Measurements from ENCODE around the gene FUT3.

The FUT3 gene

GRCh38 chr19:5832061-5832460 lies 19.2 kb downstream of the FUT3 start:
- H3K36me3 ChIP-seq (ENCODE audit: control insufficient read depth in 1 of 2, insufficient read depth in 2 of 2, low read length in 2 of 2): peaks cover 0 to 19% of the 10 kb centered on the region in 2 donors
- H3K27ac ChIP-seq (ENCODE audit: low read depth, low read length): no peak overlapping the region

GRCh38 chr19:5831159-5831558 lies 20.1 kb downstream of the FUT3 start:
- H3K27me3 ChIP-seq (ENCODE audit: control insufficient read depth in 1 of 2, insufficient read depth in 2 of 2, low read length in 2 of 2): no peaks in the 10 kb centered on the region
- H3K9ac ChIP-seq (ENCODE audit: low read depth in 1 of 2, low read length in 2 of 2): no peak overlapping the region
- peaks cover 0 to 19% of the 10 kb centered on the region in 2 donors for H3K36me3 ChIP-seq (ENCODE audit: control insufficient read depth in 1 of 2, insufficient read depth in 2 of 2, low read length in 2 of 2)
- H3K27ac ChIP-seq (ENCODE audit: low read depth, low read length): no peak overlapping the region
- H3K4me1 ChIP-seq (ENCODE audit: control insufficient read depth in 1 of 2, insufficient read depth in 2 of 2, low read length in 2 of 2): peaks cover 20 to 26% of the 10 kb centered on the region in 2 donors
- H3K9me3 ChIP-seq (ENCODE audit: control insufficient read depth in 1 of 2, low read length in 2 of 2): no peaks in the 10 kb centered on the region
- H3K4me3 ChIP-seq (ENCODE audit: low read depth in 1 of 2, low read length in 2 of 2): no peak overlapping the region

More at GRCh38 chr19:5832061-5832460, 19.2 kb downstream of the FUT3 start:
- Histone ChIP-seq H3K4me1 (ENCODE audit: control insufficient read depth in 1 of 2, insufficient read depth in 2 of 2, low read length in 2 of 2) (peaks cover 15 to 17% of the 10 kb centered on the region in 2 donors), H3K4me3 (ENCODE audit: low read depth in 1 of 2, low read length in 2 of 2) (no peak overlapping the region), H3K9me3 (ENCODE audit: control insufficient read depth in 1 of 2, low read length in 2 of 2) (no peaks in the 10 kb centered on the region), H3K27me3 (ENCODE audit: control insufficient read depth in 1 of 2, insufficient read depth in 2 of 2, low read length in 2 of 2) (no peaks in the 10 kb centered on the region), H3K9ac (ENCODE audit: low read depth in 1 of 2, low read length in 2 of 2) (no peak overlapping the region)

- H3K27me3 ChIP-seq (ENCODE audit: control insufficient read depth in 1 of 2, insufficient read depth in 2 of 2, low read length in 2 of 2): no peaks in the 10 kb centered on the region
- H3K9me3 ChIP-seq (ENCODE audit: control insufficient read depth in 1 of 2, low read length in 2 of 2): no peaks in the 10 kb centered on the region
- no peak overlapping the region for H3K27ac ChIP-seq (ENCODE audit: low read depth, low read length)
- H3K36me3 ChIP-seq (ENCODE audit: control insufficient read depth in 1 of 2, insufficient read depth in 2 of 2, low read length in 2 of 2): peaks cover 0 to 18% of the 10 kb centered on the region in 2 donors
- peaks cover 20 to 26% of the 10 kb centered on the region in 2 donors for H3K4me1 ChIP-seq (ENCODE audit: control insufficient read depth in 1 of 2, insufficient read depth in 2 of 2, low read length in 2 of 2)
- H3K9ac ChIP-seq (ENCODE audit: low read depth in 1 of 2, low read length in 2 of 2): no peak overlapping the region
- no peak overlapping the region for H3K4me3 ChIP-seq (ENCODE audit: low read depth in 1 of 2, low read length in 2 of 2)
Measured at GRCh38 chr19:5829567-5830310, 21.5 kb downstream of the FUT3 start.

GRCh38 chr19:5828661-5829566 lies 22.3 kb downstream of the FUT3 start:
- no peak overlapping the region for H3K27ac ChIP-seq (ENCODE audit: low read depth, low read length)
- H3K27me3 ChIP-seq (ENCODE audit: control insufficient read depth in 1 of 2, insufficient read depth in 2 of 2, low read length in 2 of 2): no peaks in the 10 kb centered on the region
- H3K9me3 ChIP-seq (ENCODE audit: control insufficient read depth in 1 of 2, low read length in 2 of 2): no peaks in the 10 kb centered on the region
- H3K4me1 ChIP-seq (ENCODE audit: control insufficient read depth in 1 of 2, insufficient read depth in 2 of 2, low read length in 2 of 2): peaks cover 20 to 26% of the 10 kb centered on the region in 2 donors
- peak overlapping the region; percentile 68 to 80 for H3K4me3 ChIP-seq (ENCODE audit: low read depth in 1 of 2, low read length in 2 of 2)
- peak overlapping the region; percentile 21 to 66 for H3K9ac ChIP-seq (ENCODE audit: low read depth in 1 of 2, low read length in 2 of 2)
- peaks cover 0 to 16% of the 10 kb centered on the region in 2 donors for H3K36me3 ChIP-seq (ENCODE audit: control insufficient read depth in 1 of 2, insufficient read depth in 2 of 2, low read length in 2 of 2)

GRCh38 chr19:5827891-5828660 lies 23.2 kb downstream of the FUT3 start:
- peak overlapping the region; percentile 21 to 66 for H3K9ac ChIP-seq (ENCODE audit: low read depth in 1 of 2, low read length in 2 of 2)
- no peaks in the 10 kb centered on the region for H3K9me3 ChIP-seq (ENCODE audit: control insufficient read depth in 1 of 2, low read length in 2 of 2)
- H3K4me1 ChIP-seq (ENCODE audit: control insufficient read depth in 1 of 2, insufficient read depth in 2 of 2, low read length in 2 of 2): peaks cover 20 to 26% of the 10 kb centered on the region in 2 donors
- H3K27me3 ChIP-seq (ENCODE audit: control insufficient read depth in 1 of 2, insufficient read depth in 2 of 2, low read length in 2 of 2): no peaks in the 10 kb centered on the region
- peaks cover 0 to 16% of the 10 kb centered on the region in 2 donors for H3K36me3 ChIP-seq (ENCODE audit: control insufficient read depth in 1 of 2, insufficient read depth in 2 of 2, low read length in 2 of 2)
- peak overlapping the region; percentile 90 for H3K27ac ChIP-seq (ENCODE audit: low read depth, low read length)
- peak overlapping the region; percentile 68 to 80 for H3K4me3 ChIP-seq (ENCODE audit: low read depth in 1 of 2, low read length in 2 of 2)

GRCh38 chr19:5827342-5827890 lies 23.8 kb downstream of the FUT3 start:
- Histone ChIP-seq H3K27ac (ENCODE audit: low read depth, low read length) (peak overlapping the region; percentile 90), H3K4me1 (ENCODE audit: control insufficient read depth in 1 of 2, insufficient read depth in 2 of 2, low read length in 2 of 2) (peaks cover 20 to 26% of the 10 kb centered on the region in 2 donors), H3K4me3 (ENCODE audit: low read depth in 1 of 2, low read length in 2 of 2) (peak overlapping the region; percentile 51 to 58), H3K36me3 (ENCODE audit: control insufficient read depth in 1 of 2, insufficient read depth in 2 of 2, low read length in 2 of 2) (peaks cover 0 to 10% of the 10 kb centered on the region in 2 donors), H3K9me3 (ENCODE audit: control insufficient read depth in 1 of 2, low read length in 2 of 2) (no peaks in the 10 kb centered on the region), H3K9ac (ENCODE audit: low read depth in 1 of 2, low read length in 2 of 2) (peak overlapping the region; percentile 32 to 66), H3K27me3 (ENCODE audit: control insufficient read depth in 1 of 2, insufficient read depth in 2 of 2, low read length in 2 of 2) (no peaks in the 10 kb centered on the region)

GRCh38 chr19:5826531-5827341 lies 24.5 kb downstream of the FUT3 start:
- Histone ChIP-seq H3K4me1 (ENCODE audit: control insufficient read depth in 1 of 2, insufficient read depth in 2 of 2, low read length in 2 of 2) (peaks cover 20 to 29% of the 10 kb centered on the region in 2 donors), H3K27ac (ENCODE audit: low read depth, low read length) (peak overlapping the region; percentile 26), H3K9me3 (ENCODE audit: control insufficient read depth in 1 of 2, low read length in 2 of 2) (no peaks in the 10 kb centered on the region), H3K4me3 (ENCODE audit: low read depth in 1 of 2, low read length in 2 of 2) (peak overlapping the region; percentile 51 to 58), H3K9ac (ENCODE audit: low read depth in 1 of 2, low read length in 2 of 2) (peak overlapping the region in 1 of 2 donors; percentile 18), H3K27me3 (ENCODE audit: control insufficient read depth in 1 of 2, insufficient read depth in 2 of 2, low read length in 2 of 2) (no peaks in the 10 kb centered on the region), H3K36me3 (ENCODE audit: control insufficient read depth in 1 of 2, insufficient read depth in 2 of 2, low read length in 2 of 2) (peaks cover 0 to 5% of the 10 kb centered on the region in 2 donors)

GRCh38 chr19:5825178-5825577 lies 26.1 kb downstream of the FUT3 start:
- H3K4me1 ChIP-seq (ENCODE audit: control insufficient read depth in 1 of 2, insufficient read depth in 2 of 2, low read length in 2 of 2): peaks cover 20 to 29% of the 10 kb centered on the region in 2 donors
- H3K27ac ChIP-seq (ENCODE audit: low read depth, low read length): no peak overlapping the region
- H3K4me3 ChIP-seq (ENCODE audit: low read depth in 1 of 2, low read length in 2 of 2): no peak overlapping the region
- no peak overlapping the region for H3K9ac ChIP-seq (ENCODE audit: low read depth in 1 of 2, low read length in 2 of 2)
- no peaks in the 10 kb centered on the region for H3K27me3 ChIP-seq (ENCODE audit: control insufficient read depth in 1 of 2, insufficient read depth in 2 of 2, low read length in 2 of 2)
- H3K9me3 ChIP-seq (ENCODE audit: control insufficient read depth in 1 of 2, low read length in 2 of 2): no peaks in the 10 kb centered on the region
- H3K36me3 ChIP-seq (ENCODE audit: control insufficient read depth in 1 of 2, insufficient read depth in 2 of 2, low read length in 2 of 2): no peaks in the 10 kb centered on the region

GRCh38 chr19:5824751-5825150 lies 26.5 kb downstream of the FUT3 start:
- Histone ChIP-seq H3K4me3 (ENCODE audit: low read depth in 1 of 2, low read length in 2 of 2) (no peak overlapping the region), H3K4me1 (ENCODE audit: control insufficient read depth in 1 of 2, insufficient read depth in 2 of 2, low read length in 2 of 2) (peaks cover 20 to 29% of the 10 kb centered on the region in 2 donors), H3K27me3 (ENCODE audit: control insufficient read depth in 1 of 2, insufficient read depth in 2 of 2, low read length in 2 of 2) (no peaks in the 10 kb centered on the region), H3K9me3 (ENCODE audit: control insufficient read depth in 1 of 2, low read length in 2 of 2) (no peaks in the 10 kb centered on the region), H3K27ac (ENCODE audit: low read depth, low read length) (no peak overlapping the region), H3K9ac (ENCODE audit: low read depth in 1 of 2, low read length in 2 of 2) (no peak overlapping the region), H3K36me3 (ENCODE audit: control insufficient read depth in 1 of 2, insufficient read depth in 2 of 2, low read length in 2 of 2) (no peaks in the 10 kb centered on the region)

Data from duodenal mucosa (tissue), 2 donors.